ENCODE results near the gene MAML2. TPM values are rescaled to one million over a fixed set of nuclear protein-coding genes. Genes with fewer than 3 reads are reported as not detected.

Gene MAML2
- total and polyA plus RNA-seq, 2 of the 13 experiments (the other 11 are each of a cell fraction or from before 2014, with no cell fraction given): 2.3 to 25.9 TPM

DNA sequence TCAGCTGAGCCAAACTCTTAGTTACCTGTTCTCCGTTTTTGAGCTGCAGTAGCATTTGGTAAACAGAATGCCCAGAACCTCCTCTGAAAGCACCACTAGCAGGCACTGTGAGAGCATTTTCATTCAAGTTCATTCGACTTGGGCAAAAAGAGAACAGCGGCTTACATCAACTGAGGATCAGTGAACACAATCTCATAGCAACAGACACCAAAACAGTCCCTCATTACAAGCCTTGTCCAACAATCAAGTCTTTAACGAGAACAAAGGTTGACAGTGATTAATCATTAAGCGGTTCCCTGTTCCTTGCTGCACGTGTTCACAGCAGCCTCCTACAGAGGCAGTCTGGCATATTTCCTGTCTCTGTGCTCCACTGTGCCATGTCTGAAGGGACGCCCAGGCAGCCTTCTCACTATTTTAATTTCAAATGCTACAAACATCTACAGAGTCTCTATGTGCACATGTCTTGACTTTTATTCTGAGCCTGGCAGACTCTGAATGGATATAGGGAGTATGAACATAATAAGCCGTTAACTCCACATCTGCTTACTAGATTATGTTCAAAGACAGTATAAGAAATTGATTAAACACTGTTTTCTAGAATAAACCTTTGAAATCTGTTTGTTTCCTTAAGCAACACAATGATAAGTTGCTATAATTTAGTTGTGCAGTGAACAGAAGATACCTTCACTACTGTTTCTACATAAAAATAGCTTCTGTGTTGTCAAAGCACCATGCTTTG lies 330.7 kb downstream of the MAML2 start (continued):
- peak; percentile 51 for TF ChIP-seq TBL1XR1 (IDR thresholded peaks at IDR 0.05; ENCODE audit: borderline replicate concordance, low read length, partially characterized antibody)
- TF ChIP-seq GTF2F1 (IDR thresholded peaks at IDR 0.05; ENCODE audit: low read length): no peak
- TF ChIP-seq ZBTB7B (CRISPR knock-in tag; IDR thresholded peaks at IDR 0.05): no peak
- TF ChIP-seq ATF7-NPFF (CRISPR knock-in tag; IDR thresholded peaks at IDR 0.05; ENCODE audit: low read depth): no peak
- no peak for TF ChIP-seq ZNF10 (CRISPR knock-in tag; IDR thresholded peaks at IDR 0.05; ENCODE audit: borderline replicate concordance, low read depth)
- peak; percentile 81 for TF ChIP-seq SIX4 (CRISPR knock-in tag; IDR thresholded peaks at IDR 0.05)
- TF ChIP-seq ZNF260 (CRISPR knock-in tag; IDR thresholded peaks at IDR 0.05; ENCODE audit: borderline replicate concordance, low read depth): no peak
- 0 out of 2 replicates have a peak, but pooled peaks have one; percentile 23 for TF ChIP-seq ZFX (CRISPR knock-in tag; IDR thresholded peaks at IDR 0.05; ENCODE audit: low read depth)
- TF ChIP-seq GATAD2A (CRISPR knock-in tag; IDR thresholded peaks at IDR 0.05): peak; percentile 93
- no peak for TF ChIP-seq E2F1 (CRISPR knock-in tag; IDR thresholded peaks at IDR 0.05)
- TF ChIP-seq, protein P1, sequence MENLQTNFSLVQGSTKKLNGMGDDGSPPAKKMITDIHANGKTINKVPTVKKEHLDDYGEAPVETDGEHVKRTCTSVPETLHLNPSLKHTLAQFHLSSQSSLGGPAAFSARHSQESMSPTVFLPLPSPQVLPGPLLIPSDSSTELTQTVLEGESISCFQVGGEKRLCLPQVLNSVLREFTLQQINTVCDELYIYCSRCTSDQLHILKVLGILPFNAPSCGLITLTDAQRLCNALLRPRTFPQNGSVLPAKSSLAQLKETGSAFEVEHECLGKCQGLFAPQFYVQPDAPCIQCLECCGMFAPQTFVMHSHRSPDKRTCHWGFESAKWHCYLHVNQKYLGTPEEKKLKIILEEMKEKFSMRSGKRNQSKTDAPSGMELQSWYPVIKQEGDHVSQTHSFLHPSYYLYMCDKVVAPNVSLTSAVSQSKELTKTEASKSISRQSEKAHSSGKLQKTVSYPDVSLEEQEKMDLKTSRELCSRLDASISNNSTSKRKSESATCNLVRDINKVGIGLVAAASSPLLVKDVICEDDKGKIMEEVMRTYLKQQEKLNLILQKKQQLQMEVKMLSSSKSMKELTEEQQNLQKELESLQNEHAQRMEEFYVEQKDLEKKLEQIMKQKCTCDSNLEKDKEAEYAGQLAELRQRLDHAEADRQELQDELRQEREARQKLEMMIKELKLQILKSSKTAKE (CRISPR knock-in tag; IDR thresholded peaks at IDR 0.05; ENCODE audit: borderline replicate concordance): peak; percentile 98
- TF ChIP-seq SUZ12 (IDR thresholded peaks at IDR 0.05; ENCODE audit: low read depth, low read length): no peak
- no peak; the same call in 1 of the 2 replicates for TF ChIP-seq RERE (CRISPR knock-in tag; IDR thresholded peaks at IDR 0.05; ENCODE audit: low read depth)
- TF ChIP-seq ZNF724P (CRISPR knock-in tag; IDR thresholded peaks at IDR 0.05; ENCODE audit: borderline replicate concordance): no peak
- TF ChIP-seq ZNF839 (CRISPR knock-in tag; IDR thresholded peaks at IDR 0.05; ENCODE audit: borderline replicate concordance): no peak
- TF ChIP-seq EZH2 (conservative IDR thresholded peaks at IDR 0.05; ENCODE audit: low read depth, low read length): no peak
- TF ChIP-seq ISL2 (CRISPR knock-in tag; IDR thresholded peaks at IDR 0.05): peak; percentile 93
- TF ChIP-seq, protein P2, sequence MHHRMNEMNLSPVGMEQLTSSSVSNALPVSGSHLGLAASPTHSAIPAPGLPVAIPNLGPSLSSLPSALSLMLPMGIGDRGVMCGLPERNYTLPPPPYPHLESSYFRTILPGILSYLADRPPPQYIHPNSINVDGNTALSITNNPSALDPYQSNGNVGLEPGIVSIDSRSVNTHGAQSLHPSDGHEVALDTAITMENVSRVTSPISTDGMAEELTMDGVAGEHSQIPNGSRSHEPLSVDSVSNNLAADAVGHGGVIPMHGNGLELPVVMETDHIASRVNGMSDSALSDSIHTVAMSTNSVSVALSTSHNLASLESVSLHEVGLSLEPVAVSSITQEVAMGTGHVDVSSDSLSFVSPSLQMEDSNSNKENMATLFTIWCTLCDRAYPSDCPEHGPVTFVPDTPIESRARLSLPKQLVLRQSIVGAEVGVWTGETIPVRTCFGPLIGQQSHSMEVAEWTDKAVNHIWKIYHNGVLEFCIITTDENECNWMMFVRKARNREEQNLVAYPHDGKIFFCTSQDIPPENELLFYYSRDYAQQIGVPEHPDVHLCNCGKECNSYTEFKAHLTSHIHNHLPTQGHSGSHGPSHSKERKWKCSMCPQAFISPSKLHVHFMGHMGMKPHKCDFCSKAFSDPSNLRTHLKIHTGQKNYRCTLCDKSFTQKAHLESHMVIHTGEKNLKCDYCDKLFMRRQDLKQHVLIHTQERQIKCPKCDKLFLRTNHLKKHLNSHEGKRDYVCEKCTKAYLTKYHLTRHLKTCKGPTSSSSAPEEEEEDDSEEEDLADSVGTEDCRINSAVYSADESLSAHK (CRISPR knock-in tag; IDR thresholded peaks at IDR 0.05; ENCODE audit: borderline replicate concordance): no peak
- peak; percentile 89 for TF ChIP-seq RARA (CRISPR knock-in tag; IDR thresholded peaks at IDR 0.05)
